Testis (tissue), 2 donors: ENCODE data around the gene ACSF2.

ENCODE experiments used
- POLR2A ChIP-seq: fragments of 450-650 bp; IDR thresholded peaks from one replicate; pipeline ENCODE4 v1.6.1; 2017; ENCODE audit warnings: antibody characterized with exemption, mild to moderate bottlenecking, moderate library complexity
- TF ChIP-seq, protein P1 (sequence below), 3 experiments: fragments of 450-650 bp in 2 of 3; fragments of 200-600 bp in 1 of 3; sonication (generic) in 1 of 3; IDR thresholded peaks; one replicate each; pipeline ENCODE4 v1.5.1; 2016 to 2019; ENCODE audit warnings: antibody characterized with exemption in 3 of 3, mild to moderate bottlenecking in 2 of 3, moderate library complexity in 1 of 3

DNA sequence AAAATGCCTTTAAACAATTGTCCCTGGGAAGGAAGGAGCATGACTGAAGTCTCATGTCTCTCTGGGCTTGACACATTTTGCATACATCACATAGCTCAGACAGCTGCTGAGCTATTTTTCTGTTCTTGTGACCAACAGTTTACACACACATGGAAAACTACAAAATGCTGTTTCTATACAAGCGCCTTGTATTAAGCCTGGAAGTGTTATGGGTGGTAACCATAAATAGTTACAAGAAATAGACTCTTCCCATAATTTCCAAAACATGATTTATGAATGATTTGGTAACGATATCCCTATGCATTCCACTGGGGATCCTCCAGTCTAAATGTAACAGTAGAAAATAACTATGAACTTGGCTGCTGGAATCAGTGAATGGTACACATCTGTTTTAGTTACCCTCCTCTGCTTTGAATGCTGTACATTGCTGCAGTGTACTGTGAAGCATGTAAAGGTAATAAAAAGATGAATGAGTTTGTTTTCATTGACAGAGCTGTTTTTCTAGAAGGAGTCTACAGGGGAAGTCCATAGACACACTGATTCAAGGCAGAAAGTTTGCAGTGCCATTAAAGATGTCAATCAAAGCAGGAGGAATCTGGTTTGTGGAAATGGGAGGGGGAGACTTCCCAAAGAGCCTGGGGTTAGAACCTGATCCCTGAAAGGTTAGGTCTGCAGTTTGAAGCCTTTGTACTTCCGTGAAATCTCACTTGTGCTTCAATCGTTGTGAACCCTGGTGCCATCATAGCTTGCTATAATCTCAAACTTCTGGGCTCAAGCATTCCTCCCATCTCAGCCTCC is 5.0 kb downstream of the ACSF2 start:
- TF ChIP-seq, protein P1, sequence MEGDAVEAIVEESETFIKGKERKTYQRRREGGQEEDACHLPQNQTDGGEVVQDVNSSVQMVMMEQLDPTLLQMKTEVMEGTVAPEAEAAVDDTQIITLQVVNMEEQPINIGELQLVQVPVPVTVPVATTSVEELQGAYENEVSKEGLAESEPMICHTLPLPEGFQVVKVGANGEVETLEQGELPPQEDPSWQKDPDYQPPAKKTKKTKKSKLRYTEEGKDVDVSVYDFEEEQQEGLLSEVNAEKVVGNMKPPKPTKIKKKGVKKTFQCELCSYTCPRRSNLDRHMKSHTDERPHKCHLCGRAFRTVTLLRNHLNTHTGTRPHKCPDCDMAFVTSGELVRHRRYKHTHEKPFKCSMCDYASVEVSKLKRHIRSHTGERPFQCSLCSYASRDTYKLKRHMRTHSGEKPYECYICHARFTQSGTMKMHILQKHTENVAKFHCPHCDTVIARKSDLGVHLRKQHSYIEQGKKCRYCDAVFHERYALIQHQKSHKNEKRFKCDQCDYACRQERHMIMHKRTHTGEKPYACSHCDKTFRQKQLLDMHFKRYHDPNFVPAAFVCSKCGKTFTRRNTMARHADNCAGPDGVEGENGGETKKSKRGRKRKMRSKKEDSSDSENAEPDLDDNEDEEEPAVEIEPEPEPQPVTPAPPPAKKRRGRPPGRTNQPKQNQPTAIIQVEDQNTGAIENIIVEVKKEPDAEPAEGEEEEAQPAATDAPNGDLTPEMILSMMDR (IDR thresholded peaks at IDR 0.05) = no peak
- TF ChIP-seq POLR2A = no peak
